Measurements from ENCODE around the gene NIPAL3.

DNA sequence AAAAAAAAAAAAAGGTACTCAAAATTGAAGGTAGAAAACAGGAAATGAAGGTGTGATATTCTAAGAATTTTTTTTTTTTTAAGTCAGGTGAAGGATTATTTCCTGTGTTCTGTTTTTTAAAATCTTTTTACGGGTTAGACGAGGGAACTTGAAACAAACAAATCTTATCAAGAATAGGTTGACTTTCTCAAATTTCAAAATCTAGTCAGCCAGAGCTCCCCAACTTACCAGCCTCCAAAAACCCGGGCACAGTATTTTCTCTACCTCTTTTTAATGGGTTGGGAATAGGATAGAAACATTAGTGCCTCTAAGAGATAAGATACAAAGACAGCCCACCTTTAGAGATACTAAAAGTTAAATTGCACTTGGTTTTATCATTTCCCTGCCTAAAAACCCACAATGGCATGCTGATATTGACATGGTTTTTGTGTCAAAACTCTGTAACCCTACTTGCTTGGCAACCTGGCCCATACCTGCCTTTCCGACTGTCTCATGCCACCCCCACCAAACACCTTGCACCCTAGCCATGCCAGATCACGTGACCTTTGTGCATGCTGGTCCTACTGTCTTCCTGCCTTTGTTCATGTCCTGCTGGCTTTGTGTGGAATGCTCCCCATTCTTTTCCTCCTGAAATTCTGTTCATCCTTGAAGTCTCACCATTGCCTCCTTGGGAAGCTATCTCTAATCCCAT is 91.2 kb downstream of the NIPAL3 start:
- TF ChIP-seq, protein P1, sequence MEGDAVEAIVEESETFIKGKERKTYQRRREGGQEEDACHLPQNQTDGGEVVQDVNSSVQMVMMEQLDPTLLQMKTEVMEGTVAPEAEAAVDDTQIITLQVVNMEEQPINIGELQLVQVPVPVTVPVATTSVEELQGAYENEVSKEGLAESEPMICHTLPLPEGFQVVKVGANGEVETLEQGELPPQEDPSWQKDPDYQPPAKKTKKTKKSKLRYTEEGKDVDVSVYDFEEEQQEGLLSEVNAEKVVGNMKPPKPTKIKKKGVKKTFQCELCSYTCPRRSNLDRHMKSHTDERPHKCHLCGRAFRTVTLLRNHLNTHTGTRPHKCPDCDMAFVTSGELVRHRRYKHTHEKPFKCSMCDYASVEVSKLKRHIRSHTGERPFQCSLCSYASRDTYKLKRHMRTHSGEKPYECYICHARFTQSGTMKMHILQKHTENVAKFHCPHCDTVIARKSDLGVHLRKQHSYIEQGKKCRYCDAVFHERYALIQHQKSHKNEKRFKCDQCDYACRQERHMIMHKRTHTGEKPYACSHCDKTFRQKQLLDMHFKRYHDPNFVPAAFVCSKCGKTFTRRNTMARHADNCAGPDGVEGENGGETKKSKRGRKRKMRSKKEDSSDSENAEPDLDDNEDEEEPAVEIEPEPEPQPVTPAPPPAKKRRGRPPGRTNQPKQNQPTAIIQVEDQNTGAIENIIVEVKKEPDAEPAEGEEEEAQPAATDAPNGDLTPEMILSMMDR (conservative IDR thresholded peaks at IDR 0.05; ENCODE audit: low read length), result no peak
- TF ChIP-seq EZH2phosphoT487 (IDR thresholded peaks at IDR 0.05; ENCODE audit: borderline replicate concordance, low read depth, low read length), result no peak
